K562 (cell line): Measurements from ENCODE around the gene PIGC. TPM values are rescaled to one million over a fixed set of nuclear protein-coding genes. Genes with fewer than 3 reads are reported as not detected.

Experiments used
- ATF1 ChIP-seq, 2 experiments: fragments of 450-650 bp in 1 of 2; IDR thresholded peaks; 2 replicates each; pipeline ENCODE4 v1.6.1; 2016; ENCODE audit warnings: missing compliant biosample characterization in 1 of 2, missing genetic modification characterization in 1 of 2
- BRCA1 ChIP-seq, 2 experiments: fragments of 450-650 bp in 1 of 2; sonication (generic) in 1 of 2; formaldehyde crosslinking in 1 of 2; IDR thresholded peaks; 2 replicates each; pipeline versions ENCODE4 v1.5.0 to v1.6.1; 2017 to 2020; ENCODE audit warnings: mild to moderate bottlenecking in 1 of 2, missing genetic modification reagents in 1 of 2
- CBX5 ChIP-seq: IDR thresholded peaks from 2 replicates; pipeline ENCODE4 v1.6.1; 2014; ENCODE audit warnings: low read depth, borderline replicate concordance
- CC2D1A ChIP-seq: fragments of 450-650 bp; IDR thresholded peaks from 2 replicates; pipeline ENCODE4 v1.6.1; 2017; ENCODE audit warnings: mild to moderate bottlenecking
- FOXO4 ChIP-seq: fragments of 450-650 bp; formaldehyde crosslinking; IDR thresholded peaks from 2 replicates; pipeline ENCODE4 v1.4.0; 2020; ENCODE audit warnings: mild to moderate bottlenecking, moderate library complexity
- MAFF ChIP-seq: IDR thresholded peaks from 2 replicates; pipeline ENCODE4 v1.6.1; 2012; ENCODE audit warnings: low read length, improper control_type of control experiment
- NR1H2 ChIP-seq: sonication (generic); formaldehyde crosslinking; IDR thresholded peaks from 2 replicates; pipeline ENCODE4 v1.4.0; 2020; ENCODE audit warnings: mild to moderate bottlenecking, missing genetic modification reagents
- POLR2B ChIP-seq: fragments of 450-650 bp; IDR thresholded peaks from 2 replicates; pipeline ENCODE4 v1.6.1; 2018; ENCODE audit warnings: low read depth; ENCODE audit not compliant: partially characterized antibody
- SAP30 ChIP-seq: fragments of 200-600 bp; sonication (generic); IDR thresholded peaks from 2 replicates; pipeline ENCODE4 v1.6.1; 2012; ENCODE audit warnings: borderline replicate concordance, low read depth, mild to moderate bottlenecking, moderate library complexity, low read length, control low read depth, inconsistent platforms; ENCODE audit not compliant: insufficient read depth, poor library complexity, severe bottlenecking
- SP1 ChIP-seq: sonication (generic); formaldehyde crosslinking; IDR thresholded peaks from 2 replicates; pipeline ENCODE4 v1.8.1; 2022; ENCODE audit warnings: mild to moderate bottlenecking, missing genetic modification reagents
- ZBTB1 ChIP-seq: sonication (generic); formaldehyde crosslinking; IDR thresholded peaks from 2 replicates; pipeline ENCODE4 v1.8.1; 2023; ENCODE audit warnings: missing genetic modification reagents, low read depth, mild to moderate bottlenecking, borderline replicate concordance
- ZNF239 ChIP-seq: fragments of 250-450 bp; sonication (Bioruptor Pico); IDR thresholded peaks from 2 replicates; pipeline ENCODE4 v1.4.0; 2020; ENCODE audit warnings: mild to moderate bottlenecking
- ZNF24 ChIP-seq: fragments of 450-650 bp; IDR thresholded peaks from 2 replicates; pipeline ENCODE4 v1.6.1; 2016
- ZNF384 ChIP-seq: IDR thresholded peaks from 2 replicates; pipeline ENCODE4 v1.6.1; 2012; ENCODE audit warnings: low read depth, low read length, improper control_type of control experiment
- ZNF444 ChIP-seq: fragments of 250-450 bp; sonication (Bioruptor Pico); IDR thresholded peaks from 2 replicates; pipeline ENCODE4 v1.4.0; 2020; ENCODE audit warnings: mild to moderate bottlenecking, moderate library complexity
- polyA plus RNA-seq, 8 experiments: library from polyadenylated mRNA; depleted of rRNA in 4 of 8; stranded (reverse) in 5 of 8; unstranded in 3 of 8; fragments of >200 nt; fragmentation: Nextera tagmentation in 2 of 8; fragmentation: Illumina TruSeq in 1 of 8; extraction: Ambion mirVana in 2 of 8; extraction: Trizol in 1 of 8; gene quantifications; 2 replicates each; pipeline versions ENCODE4 v1.2.1 to v1.2.3, GENCODE V29; 2011 to 2014; ENCODE audit warnings: inconsistent platforms in 1 of 8, missing spikeins in 1 of 8
- total RNA-seq, 7 experiments: library from RNA; depleted of rRNA in 6 of 7; stranded (reverse); fragments of >200 nt in 6 of 7; fragmentation: Illumina TruSeq in 2 of 7; extraction: Trizol in 2 of 7; gene quantifications; 2 replicates each; pipeline versions ENCODE4 v1.2.1 to v1.2.3, GENCODE V29; 2011 to 2021; ENCODE audit warnings: low replicate concordance in 1 of 7
- TF ChIP-seq, protein P1 (sequence below): fragments of 250-450 bp; sonication (Bioruptor Pico); IDR thresholded peaks from 2 replicates; pipeline ENCODE4 v1.4.0; 2020
- TF ChIP-seq, protein P2 (sequence below), 2 experiments: fragments of 200-800 bp in 1 of 2; sonication (Bioruptor generic) in 1 of 2; sonication (generic) in 1 of 2; formaldehyde crosslinking in 1 of 2; IDR thresholded peaks in 1 of 2; conservative IDR thresholded peaks in 1 of 2; 2 replicates each; pipeline versions ENCODE4 v1.5.0 to v1.6.1; 2016 to 2020; ENCODE audit warnings: missing compliant biosample characterization in 1 of 2, missing genetic modification characterization in 1 of 2, missing genetic modification reagents in 1 of 2
- TF ChIP-seq, protein P3 (sequence below): fragments of 450-650 bp; formaldehyde crosslinking; IDR thresholded peaks from 2 replicates; pipeline ENCODE4 v1.4.0; 2020; ENCODE audit warnings: mild to moderate bottlenecking, mixed read lengths

PIGC gene
- total and polyA plus RNA-seq, 9 of the 15 experiments (the other 6 are each of a cell fraction or from before 2014, with no cell fraction given) = 30.5 to 97.9 (median 54.7) TPM

GRCh38 chr1:172443666-172444453, at the start of gene PIGC (continued):
- TF ChIP-seq, protein P1, sequence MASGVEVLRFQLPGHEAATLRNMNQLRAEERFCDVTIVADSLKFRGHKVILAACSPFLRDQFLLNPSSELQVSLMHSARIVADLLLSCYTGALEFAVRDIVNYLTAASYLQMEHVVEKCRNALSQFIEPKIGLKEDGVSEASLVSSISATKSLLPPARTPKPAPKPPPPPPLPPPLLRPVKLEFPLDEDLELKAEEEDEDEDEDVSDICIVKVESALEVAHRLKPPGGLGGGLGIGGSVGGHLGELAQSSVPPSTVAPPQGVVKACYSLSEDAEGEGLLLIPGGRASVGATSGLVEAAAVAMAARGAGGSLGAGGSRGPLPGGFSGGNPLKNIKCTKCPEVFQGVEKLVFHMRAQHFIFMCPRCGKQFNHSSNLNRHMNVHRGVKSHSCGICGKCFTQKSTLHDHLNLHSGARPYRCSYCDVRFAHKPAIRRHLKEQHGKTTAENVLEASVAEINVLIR (CRISPR knock-in tag) = no peak
- TF ChIP-seq ZNF384 (no peak), POLR2B (peak; percentile 79), BRCA1 (IDR thresholded peaks at IDR 0.05) (no peak), BRCA1 (CRISPR knock-in tag; IDR thresholded peaks at IDR 0.05) (no peak), ZNF24 (0 out of 2 replicates have a peak, but pooled peaks have one; percentile 23), FOXO4 (CRISPR knock-in tag) (no peak), SAP30 (peak; percentile 89), SP1 (CRISPR knock-in tag) (peak; percentile 59; the same call in 1 of the 2 replicates), CC2D1A (peak; percentile 87), MAFF (no peak), ZBTB1 (CRISPR knock-in tag) (peak; percentile 76; the same call in 1 of the 2 replicates), CBX5 (no peak), NR1H2 (peak; percentile 25; the same call in 1 of the 2 replicates), ZNF239 (no peak), ATF1 (CRISPR knock-in tag; IDR thresholded peaks at IDR 0.05) (no peak), ATF1 (tag; IDR thresholded peaks at IDR 0.05) (peak; percentile 61; the same call in 1 of the 2 replicates), ZNF444 (CRISPR knock-in tag) (no peak)
- TF ChIP-seq, protein P2, sequence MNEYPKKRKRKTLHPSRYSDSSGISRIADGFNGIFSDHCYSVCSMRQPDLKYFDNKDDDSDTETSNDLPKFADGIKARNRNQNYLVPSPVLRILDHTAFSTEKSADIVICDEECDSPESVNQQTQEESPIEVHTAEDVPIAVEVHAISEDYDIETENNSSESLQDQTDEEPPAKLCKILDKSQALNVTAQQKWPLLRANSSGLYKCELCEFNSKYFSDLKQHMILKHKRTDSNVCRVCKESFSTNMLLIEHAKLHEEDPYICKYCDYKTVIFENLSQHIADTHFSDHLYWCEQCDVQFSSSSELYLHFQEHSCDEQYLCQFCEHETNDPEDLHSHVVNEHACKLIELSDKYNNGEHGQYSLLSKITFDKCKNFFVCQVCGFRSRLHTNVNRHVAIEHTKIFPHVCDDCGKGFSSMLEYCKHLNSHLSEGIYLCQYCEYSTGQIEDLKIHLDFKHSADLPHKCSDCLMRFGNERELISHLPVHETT (CRISPR knock-in tag; conservative IDR thresholded peaks at IDR 0.05 in 1 of 2, IDR thresholded peaks at IDR 0.05 in 1 of 2) = peak in 1 of 2 experiments; percentile 74; a peak in 2 of 4 replicates
- TF ChIP-seq, protein P3, sequence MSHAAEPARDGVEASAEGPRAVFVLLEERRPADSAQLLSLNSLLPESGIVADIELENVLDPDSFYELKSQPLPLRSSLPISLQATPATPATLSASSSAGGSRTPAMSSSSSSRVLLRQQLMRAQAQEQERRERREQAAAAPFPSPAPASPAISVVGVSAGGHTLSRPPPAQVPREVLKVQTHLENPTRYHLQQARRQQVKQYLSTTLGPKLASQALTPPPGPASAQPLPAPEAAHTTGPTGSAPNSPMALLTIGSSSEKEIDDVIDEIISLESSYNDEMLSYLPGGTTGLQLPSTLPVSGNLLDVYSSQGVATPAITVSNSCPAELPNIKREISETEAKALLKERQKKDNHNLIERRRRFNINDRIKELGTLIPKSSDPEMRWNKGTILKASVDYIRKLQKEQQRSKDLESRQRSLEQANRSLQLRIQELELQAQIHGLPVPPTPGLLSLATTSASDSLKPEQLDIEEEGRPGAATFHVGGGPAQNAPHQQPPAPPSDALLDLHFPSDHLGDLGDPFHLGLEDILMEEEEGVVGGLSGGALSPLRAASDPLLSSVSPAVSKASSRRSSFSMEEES (CRISPR knock-in tag) = no peak
